ENCODE data around the gene GALM.
"Not testable (repeated sequence)": the region's sequence is repeated elsewhere in the genome, so short reads cannot be mapped to it uniquely, and the experiment has no call there.

Gene GALM

DNA sequence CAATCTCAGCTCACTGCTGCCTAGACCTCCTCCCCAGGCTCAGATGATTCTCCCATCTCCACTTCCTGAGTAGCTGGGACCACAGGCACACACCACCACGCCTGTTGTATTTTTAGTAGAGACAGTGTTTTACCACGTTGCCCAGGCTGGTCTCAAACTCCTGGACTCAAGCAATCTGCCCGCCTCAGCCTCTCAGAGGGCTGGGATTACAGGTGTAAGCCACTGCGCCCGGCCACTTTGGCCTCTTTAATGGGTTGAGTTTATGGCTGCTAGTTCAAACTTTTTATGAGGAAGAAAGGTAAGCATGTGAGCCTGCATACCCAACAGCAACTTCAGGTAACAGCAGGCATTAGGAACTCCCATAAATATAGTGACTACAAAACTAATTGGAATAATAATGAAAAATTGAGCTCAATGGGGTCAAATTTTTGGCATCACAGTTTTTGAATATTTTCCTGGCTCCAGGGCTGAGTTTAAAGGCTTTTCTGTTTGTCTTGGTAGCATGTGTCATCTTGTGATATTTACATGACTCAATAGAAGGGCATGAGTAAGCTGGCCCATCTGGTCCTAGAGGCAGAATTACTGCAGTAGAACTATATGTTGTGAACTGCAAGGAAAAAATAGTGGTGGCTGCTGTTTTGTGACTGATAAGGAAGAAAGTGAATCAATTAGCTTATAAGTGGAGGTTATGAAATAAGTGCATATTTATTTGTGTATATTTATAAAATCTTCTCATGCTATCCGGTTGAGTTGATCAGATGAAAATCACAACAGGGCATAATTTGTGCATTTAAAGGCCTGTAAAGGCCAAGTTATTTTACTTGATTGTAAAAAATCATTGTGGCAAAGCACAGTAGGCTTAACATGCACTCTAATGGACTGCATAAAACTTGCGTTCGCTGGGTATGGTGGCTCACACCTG, 24.8 kb downstream of the GALM start:
- no peak overlapping the region for H3K4me3 ChIP-seq (ENCODE audit: low read length)
- no peak overlapping the region for H3K9ac ChIP-seq (ENCODE audit: low read depth, low read length)
- H3K9me3 ChIP-seq (ENCODE audit: insufficient read depth, low read depth, low read length): no peaks in the 10 kb centered on the region
- no peaks in the 10 kb centered on the region for H3K4me1 ChIP-seq (ENCODE audit: insufficient read depth, low read length)
- no peak overlapping the region for H3K27ac ChIP-seq (ENCODE audit: low read length)
- no peaks in the 10 kb centered on the region for H3K36me3 ChIP-seq (ENCODE audit: insufficient read depth, low read depth, low read length)
- H3K27me3 ChIP-seq (ENCODE audit: insufficient read depth, low read length): no peaks in the 10 kb centered on the region

DNA sequence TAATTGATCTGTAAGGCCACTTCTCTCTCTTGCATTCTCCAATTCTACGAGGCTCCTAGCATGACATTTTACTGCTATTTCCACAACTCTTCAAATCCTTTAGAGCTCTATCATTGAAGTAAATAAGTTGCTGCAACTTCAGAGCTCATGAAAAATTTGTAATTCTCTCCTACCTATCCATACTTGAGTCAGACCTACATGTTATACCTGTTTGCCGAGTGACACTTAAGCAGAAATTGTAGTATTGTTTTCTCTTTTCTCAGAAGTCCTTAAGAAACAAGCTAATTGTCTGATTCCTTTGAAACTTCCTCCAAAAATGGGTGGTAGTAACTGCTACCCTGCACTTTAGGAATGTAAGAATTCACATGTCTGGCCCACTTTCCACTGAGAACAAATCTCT, 26.1 kb downstream of the GALM start:
- Histone ChIP-seq H3K9me3 (ENCODE audit: insufficient read depth, low read depth, low read length) (no peaks in the 10 kb centered on the region), H3K9ac (ENCODE audit: low read depth, low read length) (no peak overlapping the region), H3K4me3 (ENCODE audit: low read length) (no peak overlapping the region), H3K27ac (ENCODE audit: low read length) (no peak overlapping the region), H3K27me3 (ENCODE audit: insufficient read depth, low read length) (no peaks in the 10 kb centered on the region), H3K4me1 (ENCODE audit: insufficient read depth, low read length) (no peaks in the 10 kb centered on the region), H3K36me3 (ENCODE audit: insufficient read depth, low read depth, low read length) (no peaks in the 10 kb centered on the region)

DNA sequence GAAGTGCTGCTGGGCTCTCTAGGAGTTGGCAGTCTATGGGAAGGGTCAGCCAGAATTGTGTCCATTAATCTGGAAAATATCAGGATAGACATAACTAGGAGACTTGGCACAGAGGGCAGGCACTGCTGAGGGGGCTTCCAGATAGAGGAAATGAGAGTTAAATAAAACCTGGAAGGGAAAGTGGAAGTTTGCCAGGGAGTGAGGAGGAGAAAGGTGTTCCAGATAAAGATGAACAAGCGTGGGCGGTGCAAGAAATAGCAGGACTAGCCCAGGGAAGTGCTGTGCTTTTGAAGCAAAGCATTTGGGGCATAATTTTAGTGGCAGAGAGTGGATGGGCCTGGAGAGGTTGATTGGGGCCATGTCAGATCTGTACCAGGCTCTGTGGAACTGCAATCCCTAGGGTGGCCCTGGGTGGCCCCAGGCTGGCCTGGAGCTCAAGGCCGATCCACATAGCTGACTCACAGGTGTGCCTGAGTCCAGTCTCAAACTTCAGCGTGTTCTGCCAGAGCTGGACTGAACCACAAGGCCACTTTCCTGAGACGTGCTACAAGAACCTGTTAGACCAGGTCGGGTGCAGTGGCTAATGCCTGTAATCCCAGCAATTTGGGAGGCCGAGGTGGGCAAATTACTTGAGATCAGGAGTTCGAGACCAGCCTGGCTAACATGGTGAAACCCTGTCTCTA, 26.9 kb downstream of the GALM start:
- Histone ChIP-seq H3K4me3 (ENCODE audit: low read length) (no peak overlapping the region), H3K9ac (ENCODE audit: low read depth, low read length) (no peak overlapping the region), H3K36me3 (ENCODE audit: insufficient read depth, low read depth, low read length) (no peaks in the 10 kb centered on the region), H3K9me3 (ENCODE audit: insufficient read depth, low read depth, low read length) (no peaks in the 10 kb centered on the region), H3K4me1 (ENCODE audit: insufficient read depth, low read length) (no peaks in the 10 kb centered on the region), H3K27me3 (ENCODE audit: insufficient read depth, low read length) (no peaks in the 10 kb centered on the region), H3K27ac (ENCODE audit: low read length) (no peak overlapping the region)

DNA sequence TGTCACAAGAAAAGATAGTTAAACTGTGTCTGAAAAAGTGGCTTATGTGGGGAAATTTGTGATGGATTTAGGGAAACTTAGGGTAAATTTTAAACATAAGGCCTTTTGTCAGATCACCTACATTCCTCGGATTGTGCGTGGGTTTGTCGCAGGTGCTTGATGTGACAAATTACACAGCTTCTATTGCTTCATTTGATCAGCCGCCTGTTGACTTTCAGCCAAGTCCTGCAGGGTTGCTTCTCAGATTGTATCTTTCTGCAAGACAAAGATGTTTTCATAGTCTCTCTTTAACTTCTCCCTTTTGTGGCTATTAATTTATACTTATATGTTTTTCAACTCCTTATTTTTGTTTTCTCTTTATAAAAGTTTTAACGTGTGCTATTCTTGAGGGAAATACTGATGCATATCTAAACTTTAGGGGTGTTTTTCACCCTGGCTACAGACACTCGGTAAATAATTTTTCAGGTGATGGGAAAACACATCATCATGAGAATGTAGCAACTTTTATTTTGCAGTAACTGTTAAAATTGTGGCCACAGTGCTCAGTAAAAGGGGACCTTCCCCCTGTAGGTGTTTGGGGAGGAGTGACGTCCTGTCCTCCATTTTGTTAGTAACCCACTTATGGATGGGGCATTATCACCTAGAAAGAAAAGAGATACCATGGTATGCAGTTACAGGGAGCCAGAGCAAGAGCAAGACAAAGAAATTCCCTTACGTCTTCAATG, 31.4 kb downstream of the GALM start:
- Histone ChIP-seq H3K9me3 (ENCODE audit: insufficient read depth, low read depth, low read length) (no peaks in the 10 kb centered on the region), H3K27ac (ENCODE audit: low read length) (no peak overlapping the region), H3K36me3 (ENCODE audit: insufficient read depth, low read depth, low read length) (no peaks in the 10 kb centered on the region), H3K4me3 (ENCODE audit: low read length) (no peak overlapping the region), H3K4me1 (ENCODE audit: insufficient read depth, low read length) (no peaks in the 10 kb centered on the region), H3K27me3 (ENCODE audit: insufficient read depth, low read length) (no peaks in the 10 kb centered on the region), H3K9ac (ENCODE audit: low read depth, low read length) (no peak overlapping the region)

DNA sequence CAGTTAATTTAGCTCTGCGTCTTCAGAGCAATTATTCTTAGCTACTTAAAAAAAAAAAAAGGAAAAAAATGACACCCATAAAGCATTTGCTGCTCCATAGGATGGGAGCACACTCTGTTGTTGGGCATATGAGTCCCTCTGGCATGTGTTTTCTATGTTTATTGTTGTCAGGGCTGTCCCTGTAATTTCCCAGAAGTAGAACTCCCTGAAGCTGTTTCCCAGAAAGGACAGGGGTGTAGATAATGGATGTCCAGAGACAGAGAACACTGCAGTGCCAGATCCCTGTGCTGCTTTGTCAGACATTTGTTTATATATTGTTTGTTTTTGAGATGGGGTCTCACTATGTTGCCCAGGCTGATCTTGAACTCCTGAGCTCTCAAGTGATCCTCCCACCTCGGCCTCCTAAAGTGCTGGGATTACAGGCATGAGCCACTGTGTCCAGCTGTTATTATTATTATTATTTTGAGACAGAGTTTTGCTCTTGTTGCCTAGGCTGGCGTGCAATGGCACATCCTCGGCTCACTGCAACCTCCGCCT, 32.6 kb downstream of the GALM start:
- no peak overlapping the region for H3K27ac ChIP-seq (ENCODE audit: low read length)
- H3K36me3 ChIP-seq (ENCODE audit: insufficient read depth, low read depth, low read length): no peaks in the 10 kb centered on the region
- no peaks in the 10 kb centered on the region for H3K4me1 ChIP-seq (ENCODE audit: insufficient read depth, low read length)
- H3K9me3 ChIP-seq (ENCODE audit: insufficient read depth, low read depth, low read length): no peaks in the 10 kb centered on the region
- H3K9ac ChIP-seq (ENCODE audit: low read depth, low read length): no peak overlapping the region
- no peaks in the 10 kb centered on the region for H3K27me3 ChIP-seq (ENCODE audit: insufficient read depth, low read length)
- H3K4me3 ChIP-seq (ENCODE audit: low read length): no peak overlapping the region

DNA sequence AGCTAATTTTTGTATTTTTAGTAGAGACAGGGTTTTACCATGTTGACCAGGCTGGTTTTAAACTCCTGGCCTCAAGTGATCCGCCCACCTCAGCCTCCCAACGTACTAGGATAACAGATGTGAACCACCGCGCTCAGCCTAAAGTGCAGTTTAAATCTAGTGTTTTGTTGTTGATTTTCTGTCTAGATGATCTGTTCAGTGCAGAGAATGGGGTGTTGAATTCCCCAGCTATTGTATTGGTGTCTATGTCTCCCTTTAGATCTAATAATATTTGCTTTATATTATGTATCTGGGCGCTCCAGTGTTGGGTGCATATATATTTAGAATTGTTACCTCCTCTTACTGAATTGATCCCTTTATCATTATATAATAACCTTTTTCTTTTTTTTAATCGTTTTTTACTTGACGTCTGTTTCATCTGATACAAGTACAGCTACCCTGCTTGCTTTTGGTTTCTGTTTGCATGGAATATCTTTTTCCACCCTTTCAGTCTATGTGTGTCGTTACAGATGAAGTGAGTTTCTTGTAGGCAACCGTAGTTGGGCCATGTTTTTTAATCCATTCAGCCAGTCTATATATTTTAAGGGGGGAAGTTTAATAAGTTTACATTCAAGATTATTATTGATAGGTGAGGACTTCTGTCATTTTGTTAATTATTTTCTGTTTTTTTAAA, 34.3 kb downstream of the GALM start:
- Histone ChIP-seq H3K4me1 (ENCODE audit: insufficient read depth, low read length) (no peaks in the 10 kb centered on the region), H3K4me3 (ENCODE audit: low read length) (no peak overlapping the region), H3K27me3 (ENCODE audit: insufficient read depth, low read length) (no peaks in the 10 kb centered on the region), H3K27ac (ENCODE audit: low read length) (no peak overlapping the region), H3K9me3 (ENCODE audit: insufficient read depth, low read depth, low read length) (no peaks in the 10 kb centered on the region), H3K9ac (ENCODE audit: low read depth, low read length) (no peak overlapping the region), H3K36me3 (ENCODE audit: insufficient read depth, low read depth, low read length) (no peaks in the 10 kb centered on the region)

DNA sequence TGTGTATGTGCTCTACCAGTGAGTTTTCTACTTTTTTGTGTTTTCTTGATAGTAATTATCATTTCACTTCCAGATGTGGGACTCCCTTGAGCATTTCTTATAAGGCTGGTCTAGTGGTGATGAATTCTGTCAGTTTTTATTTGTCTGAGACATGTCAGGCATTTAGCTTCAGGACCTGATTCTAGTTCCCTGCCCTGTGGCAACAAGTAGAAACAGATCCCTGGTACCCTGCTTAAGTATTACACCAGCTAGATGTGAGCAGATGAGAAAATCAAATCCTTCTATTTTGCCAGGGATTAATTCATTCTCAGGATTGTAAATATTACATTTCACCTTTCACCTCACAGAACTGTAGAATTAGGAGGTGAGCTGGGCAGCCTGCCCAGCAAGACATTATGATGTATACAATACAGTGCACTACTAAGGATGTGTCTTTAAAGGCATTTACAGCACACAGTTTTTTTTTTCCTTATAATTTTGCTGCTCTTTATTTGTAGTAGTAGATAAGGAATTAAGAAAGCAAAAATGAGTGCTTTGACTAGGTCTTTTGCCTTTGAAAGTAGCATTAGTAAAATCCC, 35.1 kb downstream of the GALM start:
- Histone ChIP-seq H3K9me3 (ENCODE audit: insufficient read depth, low read depth, low read length) (no peaks in the 10 kb centered on the region), H3K36me3 (ENCODE audit: insufficient read depth, low read depth, low read length) (no peaks in the 10 kb centered on the region), H3K9ac (ENCODE audit: low read depth, low read length) (no peak overlapping the region), H3K27ac (ENCODE audit: low read length) (no peak overlapping the region), H3K4me3 (ENCODE audit: low read length) (no peak overlapping the region), H3K4me1 (ENCODE audit: insufficient read depth, low read length) (no peaks in the 10 kb centered on the region), H3K27me3 (ENCODE audit: insufficient read depth, low read length) (no peaks in the 10 kb centered on the region)

DNA sequence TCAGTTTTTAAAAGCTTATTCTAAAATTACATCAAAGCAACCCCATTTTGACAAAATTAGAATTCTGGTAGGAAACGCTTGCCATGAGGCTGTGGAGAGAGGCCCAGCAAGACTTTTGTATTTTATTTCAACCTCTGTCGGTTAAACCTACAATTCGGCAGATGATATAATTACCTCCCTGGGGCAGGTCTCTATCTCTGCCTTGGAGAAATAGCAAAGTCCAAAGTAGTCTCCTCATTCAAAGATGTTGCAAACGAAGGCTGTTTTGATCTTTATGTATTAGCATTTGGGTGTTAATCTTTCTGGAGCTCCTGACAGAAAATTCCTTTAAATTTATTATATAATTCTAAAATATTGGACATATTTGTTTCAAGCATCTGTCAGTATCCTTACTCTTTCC, 35.6 kb downstream of the GALM start:
- no peaks in the 10 kb centered on the region for H3K9me3 ChIP-seq (ENCODE audit: insufficient read depth, low read depth, low read length)
- no peak overlapping the region for H3K9ac ChIP-seq (ENCODE audit: low read depth, low read length)
- H3K27ac ChIP-seq (ENCODE audit: low read length): no peak overlapping the region
- H3K36me3 ChIP-seq (ENCODE audit: insufficient read depth, low read depth, low read length): no peaks in the 10 kb centered on the region
- no peaks in the 10 kb centered on the region for H3K4me1 ChIP-seq (ENCODE audit: insufficient read depth, low read length)
- H3K4me3 ChIP-seq (ENCODE audit: low read length): no peak overlapping the region
- no peaks in the 10 kb centered on the region for H3K27me3 ChIP-seq (ENCODE audit: insufficient read depth, low read length)

DNA sequence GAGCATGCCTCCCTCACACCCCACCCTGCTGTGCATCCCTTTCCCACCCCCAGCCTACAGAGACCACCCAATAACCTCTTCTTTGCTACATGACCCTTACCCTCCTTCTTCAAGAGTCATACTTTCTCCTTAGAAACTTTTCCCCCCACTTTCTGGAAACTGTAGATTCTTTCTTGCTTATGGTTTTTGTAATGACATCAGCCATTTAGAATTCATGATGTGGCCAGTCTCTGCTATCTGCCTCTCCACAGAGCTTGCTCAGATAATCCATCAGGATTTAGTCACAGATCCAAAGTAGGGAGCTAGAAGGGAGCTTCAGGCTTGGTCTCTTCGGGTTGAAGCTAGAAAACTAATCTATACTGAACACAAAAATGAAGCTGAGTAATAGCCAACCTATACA, 36.5 kb downstream of the GALM start:
- no peaks in the 10 kb centered on the region for H3K9me3 ChIP-seq (ENCODE audit: insufficient read depth, low read depth, low read length)
- H3K27ac ChIP-seq (ENCODE audit: low read length): no peak overlapping the region
- H3K4me3 ChIP-seq (ENCODE audit: low read length): no peak overlapping the region
- no peaks in the 10 kb centered on the region for H3K4me1 ChIP-seq (ENCODE audit: insufficient read depth, low read length)
- no peaks in the 10 kb centered on the region for H3K27me3 ChIP-seq (ENCODE audit: insufficient read depth, low read length)
- H3K9ac ChIP-seq (ENCODE audit: low read depth, low read length): no peak overlapping the region
- no peaks in the 10 kb centered on the region for H3K36me3 ChIP-seq (ENCODE audit: insufficient read depth, low read depth, low read length)

DNA sequence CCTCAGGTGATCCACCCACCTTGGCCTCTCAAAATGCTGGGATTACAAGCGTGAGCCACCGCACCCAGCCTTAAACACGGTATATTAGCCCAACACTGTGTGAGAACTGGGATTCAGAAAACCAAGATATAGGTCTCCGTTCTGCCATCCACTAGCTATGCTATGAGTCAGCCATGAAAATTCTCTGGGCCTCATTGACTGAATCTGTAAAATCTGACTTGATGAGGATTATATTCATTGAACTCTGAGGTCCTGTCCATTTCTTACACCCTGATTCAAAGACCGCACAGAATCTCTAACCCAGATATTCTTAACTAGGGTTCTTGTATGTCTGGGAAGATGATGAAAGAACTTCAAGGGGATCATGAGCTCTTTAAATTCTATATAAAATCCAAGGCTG, 37.4 kb downstream of the GALM start:
- H3K27me3 ChIP-seq (ENCODE audit: insufficient read depth, low read length); H3K9me3 ChIP-seq (ENCODE audit: insufficient read depth, low read depth, low read length); H3K27ac ChIP-seq (ENCODE audit: low read length); H3K4me1 ChIP-seq (ENCODE audit: insufficient read depth, low read length); H3K9ac ChIP-seq (ENCODE audit: low read depth, low read length); H3K4me3 ChIP-seq (ENCODE audit: low read length); H3K36me3 ChIP-seq (ENCODE audit: insufficient read depth, low read depth, low read length): not testable (repeated sequence)

DNA sequence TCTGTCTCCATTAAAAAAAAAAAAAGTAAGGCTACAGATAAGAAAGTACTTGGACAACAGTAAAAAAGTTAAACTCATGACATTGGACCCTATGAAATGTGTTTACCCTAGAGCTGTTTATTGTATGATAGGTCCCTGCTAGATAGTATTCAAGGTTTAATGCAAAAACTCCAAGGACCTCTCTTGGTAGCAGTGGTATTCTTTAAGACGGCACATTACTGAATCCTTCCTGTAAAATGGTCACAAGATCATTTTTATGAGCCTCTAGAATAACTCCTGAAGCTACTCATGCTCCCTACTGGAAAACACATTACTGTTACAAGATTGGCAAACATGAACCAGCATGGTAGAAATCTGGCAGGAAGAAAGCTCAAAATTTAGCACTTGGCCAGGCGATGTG, 38.8 kb downstream of the GALM start:
- Histone ChIP-seq H3K4me1 (ENCODE audit: insufficient read depth, low read length) (0 out of 2 replicates have a peak, but pooled peaks cover 3% of the 10 kb centered on the region), H3K9ac (ENCODE audit: low read depth, low read length) (no peak overlapping the region), H3K27me3 (ENCODE audit: insufficient read depth, low read length) (no peaks in the 10 kb centered on the region), H3K36me3 (ENCODE audit: insufficient read depth, low read depth, low read length) (no peaks in the 10 kb centered on the region), H3K4me3 (ENCODE audit: low read length) (no peak overlapping the region), H3K9me3 (ENCODE audit: insufficient read depth, low read depth, low read length) (no peaks in the 10 kb centered on the region), H3K27ac (ENCODE audit: low read length) (no peak overlapping the region)
